GM19397 (cell line): Measurements from ENCODE around the gene SEC61A2.
A peak's percentile ranks its signal among the peaks of the same experiment; 100 is the strongest.
"Not testable (repeated sequence)": the region's sequence is repeated elsewhere in the genome, so short reads cannot be mapped to it uniquely, and the experiment has no call there.

Source experiments
- ATAC-seq: cut with Tn5 transposase; IDR thresholded peaks from one replicate; pipeline ENCODE4 v1.9.1; 2021; ENCODE audit warnings: mild to moderate bottlenecking, moderate library complexity; ENCODE audit not compliant: unreplicated experiment

SEC61A2 gene

DNA sequence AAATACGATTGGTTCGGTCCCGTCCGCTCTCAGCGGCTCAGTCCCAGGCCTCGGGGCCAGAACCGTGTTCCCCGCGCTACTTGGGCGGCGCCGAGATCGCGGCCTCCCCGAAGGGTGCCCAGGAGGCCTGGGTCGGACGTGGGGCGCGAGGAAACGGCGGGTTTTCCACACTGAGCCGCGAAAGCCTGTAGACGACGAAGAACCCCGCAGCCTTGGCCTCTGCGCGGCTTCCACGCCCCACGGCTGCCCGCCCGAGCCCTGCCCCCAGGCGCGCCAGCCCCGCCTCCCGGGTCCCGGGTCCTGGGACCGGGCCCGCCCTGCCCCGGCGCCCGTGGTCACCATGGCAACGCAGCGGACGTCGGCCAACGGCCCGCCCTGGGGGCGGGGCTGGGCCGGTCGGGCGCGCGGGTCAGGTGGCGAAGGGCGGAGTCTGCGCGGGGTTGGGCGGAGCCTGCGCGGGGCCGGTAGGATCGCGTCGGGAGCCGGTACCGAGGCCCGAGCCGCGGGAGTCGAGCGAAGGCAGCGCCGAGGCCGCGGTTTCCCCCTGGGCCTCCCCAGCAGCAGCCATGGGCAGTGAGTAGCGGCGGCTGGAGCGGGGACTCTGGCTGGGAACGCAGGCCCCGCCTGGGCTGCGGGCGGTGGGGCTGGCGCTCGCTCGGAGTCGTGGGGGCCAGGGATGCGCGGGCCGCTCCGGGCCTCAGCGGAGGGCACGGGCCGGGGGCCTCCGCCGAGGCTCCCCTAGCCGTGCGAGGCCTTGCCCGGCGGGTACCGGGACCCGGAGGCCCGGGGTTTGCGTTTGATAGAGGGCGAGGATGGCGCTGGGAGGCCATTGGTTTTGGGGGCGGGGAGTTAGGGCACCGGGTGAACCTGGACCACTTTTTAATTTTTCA is at the start of gene SEC61A2:
Gene SEC61A2 (plus strand): TSS at position 456 of the 890 bp plus-strand sequence. CDS start 111 bp downstream, at position 567.
- ATAC-seq, result peak; percentile 96

DNA sequence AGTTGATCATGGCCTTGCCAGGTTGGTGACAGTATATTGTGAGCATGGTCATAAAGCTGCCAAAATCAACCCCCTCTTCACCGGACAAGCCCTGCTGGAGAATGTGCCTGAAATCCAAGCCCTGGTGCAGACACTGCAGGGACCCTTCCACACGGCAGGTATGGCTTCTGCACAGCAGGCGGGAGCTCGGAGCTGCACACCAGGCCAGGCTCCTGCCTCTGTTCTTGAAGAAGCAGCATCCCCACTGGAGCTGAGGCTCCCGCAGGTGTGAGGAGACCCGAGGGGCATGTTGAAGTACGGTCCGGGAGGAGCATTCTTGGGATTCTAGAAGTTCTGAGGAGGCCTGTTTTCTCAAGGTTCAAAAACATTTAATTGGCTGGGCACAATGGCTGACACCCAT is 48.0 kb upstream of the SEC61A2 start:
- no peak for ATAC-seq

- no peak for ATAC-seq
Measured at GRCh38 chr10:12081879-12082557, 47.5 kb upstream of the SEC61A2 start.

DNA sequence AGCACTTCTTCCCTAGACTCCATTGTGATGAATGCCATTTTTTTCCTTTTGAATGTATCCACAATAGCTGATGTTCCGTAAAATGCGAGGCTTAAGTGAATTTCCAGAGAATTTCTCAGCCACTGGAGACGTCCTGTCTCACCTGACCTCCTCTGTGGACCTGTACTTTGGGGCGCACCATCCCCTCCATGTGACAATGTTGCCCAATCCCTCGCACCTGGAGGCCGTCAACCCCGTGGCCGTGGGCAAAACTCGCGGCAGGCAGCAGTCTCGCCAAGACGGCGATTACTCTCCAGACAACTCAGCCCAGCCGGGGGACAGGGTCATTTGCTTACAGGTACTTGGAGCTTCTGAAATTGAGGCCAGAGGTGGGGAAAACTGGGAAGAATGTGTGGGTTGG is 40.6 kb upstream of the SEC61A2 start:
- no peak for ATAC-seq

GRCh38 chr10:12091421-12091820 is 38.1 kb upstream of the SEC61A2 start:
- ATAC-seq, result no peak

GRCh38 chr10:12097361-12097760 is 32.1 kb upstream of the SEC61A2 start:
- ATAC-seq, result not testable (repeated sequence)

GRCh38 chr10:12097791-12098190 is 31.7 kb upstream of the SEC61A2 start:
- no peak for ATAC-seq

DNA sequence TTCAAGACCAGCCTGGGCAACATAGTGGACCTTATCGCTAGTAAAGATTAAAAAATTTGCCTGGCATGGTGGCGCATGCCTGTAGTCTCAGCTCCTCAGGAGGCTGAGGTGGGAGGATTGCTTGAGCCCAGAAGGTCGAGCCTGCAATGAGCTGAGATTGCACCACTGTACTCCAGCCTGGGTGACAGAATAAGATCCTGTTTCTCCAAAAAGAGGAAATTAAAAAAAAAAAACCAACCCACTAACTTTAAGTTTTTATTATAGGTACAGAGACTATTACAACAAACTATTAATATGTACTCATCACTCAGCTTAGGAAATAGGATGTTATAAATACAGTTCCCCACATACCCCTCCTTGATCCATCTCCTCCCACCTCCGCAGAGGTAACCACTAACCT is 30.5 kb upstream of the SEC61A2 start:
- ATAC-seq, result no peak

DNA sequence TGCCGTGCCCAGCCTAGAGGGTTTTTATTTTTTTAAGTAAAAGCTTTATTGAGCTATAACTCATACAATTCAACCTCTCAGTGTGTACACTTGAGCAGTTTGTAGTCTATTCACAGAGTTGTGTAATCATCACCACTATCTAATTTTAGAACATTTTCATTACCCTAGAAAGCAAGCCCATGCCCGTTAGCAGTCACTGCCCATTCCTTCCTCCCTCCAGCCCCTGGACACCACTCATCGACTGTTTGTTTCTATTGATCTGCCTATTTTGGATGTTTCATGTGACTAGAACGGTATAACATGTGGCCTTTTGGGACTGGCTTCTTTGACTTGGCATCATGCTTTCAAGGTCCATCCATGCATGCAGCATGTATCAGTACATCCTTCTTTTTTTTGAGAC is 25.7 kb upstream of the SEC61A2 start:
- ATAC-seq, result no peak

GRCh38 chr10:12107781-12108180 is 21.7 kb upstream of the SEC61A2 start:
- no peak for ATAC-seq

DNA sequence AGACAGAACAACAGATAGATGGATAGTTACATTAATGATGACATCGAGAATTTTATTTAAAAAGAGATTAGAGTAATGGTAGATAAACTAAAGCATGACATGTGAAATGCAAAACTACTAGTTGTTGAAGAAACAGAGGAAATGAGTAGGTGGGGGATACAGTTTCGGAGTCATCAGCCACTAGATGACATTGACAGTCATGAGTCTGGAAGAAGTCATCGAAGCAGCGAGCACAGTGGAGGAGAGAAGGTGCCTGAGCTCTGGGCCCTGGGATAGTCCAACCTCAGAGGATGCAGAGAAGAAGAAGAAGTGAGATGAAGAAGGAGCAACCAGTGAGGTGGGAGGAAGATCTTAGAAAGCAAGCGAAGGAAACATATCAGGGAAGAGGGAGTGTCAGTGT is 20.2 kb upstream of the SEC61A2 start:
- ATAC-seq, result no peak

GRCh38 chr10:12111528-12111927 is 17.9 kb upstream of the SEC61A2 start:
- ATAC-seq, result no peak

GRCh38 chr10:12113627-12114026 is 15.8 kb upstream of the SEC61A2 start:
- no peak for ATAC-seq

DNA sequence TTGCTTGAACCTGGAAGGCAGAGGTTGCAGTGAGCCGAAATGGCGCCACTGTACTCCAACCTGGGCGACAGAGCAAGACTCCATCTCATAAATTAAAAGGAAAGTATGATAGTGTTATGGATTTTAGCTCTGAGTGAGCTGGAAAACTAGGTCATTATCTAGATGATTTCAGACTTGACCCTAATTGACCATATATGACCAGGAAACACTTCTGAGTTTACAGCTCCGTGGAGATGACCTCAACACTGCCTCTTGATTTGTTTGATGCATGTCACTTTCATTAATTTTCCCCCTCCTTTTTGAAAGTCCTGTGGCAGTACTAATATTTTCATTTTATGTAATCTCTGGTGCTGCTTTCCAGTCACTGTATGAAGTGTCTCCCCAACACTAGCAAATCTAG is 7.8 kb upstream of the SEC61A2 start:
- ATAC-seq, result no peak

DNA sequence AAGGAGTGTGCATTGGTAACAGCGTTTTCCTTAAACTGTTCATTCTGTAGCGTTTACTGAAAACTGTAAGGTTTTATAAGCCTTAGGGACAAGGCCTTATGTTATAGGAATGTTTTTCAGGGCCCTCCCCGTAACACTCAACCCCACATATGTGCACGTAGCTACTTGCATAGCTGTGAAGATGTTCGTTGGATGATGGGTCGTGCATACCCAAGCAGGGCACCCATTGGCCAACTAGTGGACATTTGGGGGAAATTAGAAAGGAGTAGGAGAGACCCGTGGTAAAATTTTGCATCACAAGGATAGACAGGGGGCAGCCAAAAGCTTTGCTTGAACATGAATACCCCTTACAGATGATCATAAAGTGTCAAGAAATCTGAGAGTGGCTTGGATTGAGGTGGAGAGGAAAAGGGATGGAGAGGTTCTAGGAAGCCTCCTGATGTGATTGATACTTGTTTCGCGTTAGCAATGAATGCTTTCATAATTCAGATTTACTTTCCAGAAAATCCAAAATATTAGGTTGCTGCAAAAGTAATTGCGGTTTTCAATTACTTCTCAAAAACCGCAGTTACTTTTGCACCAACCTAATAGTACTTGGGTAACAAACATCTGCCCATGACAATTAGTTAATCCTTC is 878 bp downstream of the SEC61A2 start:
- no peak for ATAC-seq

GRCh38 chr10:12135631-12136030 is 6.2 kb downstream of the SEC61A2 start:
- ATAC-seq, result no peak

DNA sequence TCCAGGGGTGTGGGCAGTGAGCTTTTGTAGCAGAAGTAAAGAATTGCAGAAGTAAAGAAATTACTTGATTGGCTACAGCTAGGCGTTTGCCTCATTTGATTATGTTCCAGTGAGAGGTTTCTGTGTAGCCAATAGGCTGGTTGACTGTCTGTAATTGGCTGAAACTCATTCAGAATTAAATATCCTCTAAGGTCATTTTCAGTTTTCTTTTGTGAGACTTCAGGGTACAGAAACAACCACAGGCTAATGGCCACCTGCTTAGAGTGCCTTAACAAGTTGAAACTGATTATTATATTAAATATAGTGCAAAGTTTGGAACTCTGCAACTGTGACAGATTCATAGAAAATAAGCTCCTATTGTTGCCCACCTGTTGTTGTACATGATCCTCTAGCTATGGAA is 10.6 kb downstream of the SEC61A2 start:
- ATAC-seq, result no peak

GRCh38 chr10:12144538-12144937 is 15.1 kb downstream of the SEC61A2 start:
- no peak for ATAC-seq

DNA sequence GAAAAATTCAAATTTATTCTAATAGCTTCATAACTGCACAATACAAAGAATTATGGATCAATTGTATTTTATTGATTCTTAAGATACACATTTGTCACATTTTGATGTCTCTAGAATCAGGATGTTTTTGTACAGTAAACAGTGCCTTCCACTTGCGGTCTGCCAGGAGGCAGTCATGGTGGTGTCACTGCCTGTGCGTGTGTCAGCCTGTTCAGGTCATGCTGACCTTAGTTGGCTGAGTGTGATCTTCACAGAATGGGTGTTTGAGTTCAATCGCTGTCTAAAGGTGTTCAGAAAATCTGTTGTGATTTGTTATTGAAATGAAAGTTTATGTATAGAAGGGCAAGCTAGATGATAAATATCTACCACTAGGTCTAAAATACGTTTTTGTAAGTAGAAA is 20.7 kb downstream of the SEC61A2 start:
- no peak for ATAC-seq

DNA sequence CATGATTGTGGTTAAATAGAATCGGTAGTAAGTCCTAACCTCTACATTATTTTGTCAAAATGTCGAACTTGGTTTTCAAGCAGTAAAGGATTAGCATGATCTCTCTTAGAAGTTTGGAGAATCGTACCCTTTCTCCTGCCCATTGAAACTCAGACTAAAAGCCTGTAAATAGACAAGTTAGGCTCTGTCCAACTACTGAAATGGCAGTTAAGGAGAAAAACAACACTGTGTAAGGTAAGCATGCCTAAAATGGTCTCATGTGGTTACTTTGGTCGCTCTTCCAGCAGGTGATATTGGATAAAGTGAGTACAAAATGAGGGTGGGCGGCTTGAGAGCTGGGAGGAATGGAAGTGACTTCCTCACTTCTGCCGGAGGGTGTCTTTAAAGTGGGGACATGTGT is 25.0 kb downstream of the SEC61A2 start:
- ATAC-seq, result no peak

GRCh38 chr10:12156367-12157123 is 27.1 kb downstream of the SEC61A2 start:
- ATAC-seq, result no peak
